Kasumi-1 (cell line): ENCODE results near the gene FBXO44.

Experiments
- DNase-seq, 2 experiments: peaks; one replicate each; lab custom pipeline; 2025; lab: John Stamatoyannopoulos, UW

Gene FBXO44

GRCh38 chr1:11690397-11691301 lies 36.0 kb downstream of the FBXO44 start:
- DNase-seq: no peak

GRCh38 chr1:11691302-11691914 lies 36.7 kb downstream of the FBXO44 start, which contains the start of gene DRAXIN:
Gene DRAXIN, plus strand, starts transcription at chr1:11691710. Its CDS starts 14,549 bp downstream, at chr1:11706259.
- DNase-seq: no peak

GRCh38 chr1:11691928-11692711 lies 37.4 kb downstream of the FBXO44 start:
- DNase-seq: no peak

DNA sequence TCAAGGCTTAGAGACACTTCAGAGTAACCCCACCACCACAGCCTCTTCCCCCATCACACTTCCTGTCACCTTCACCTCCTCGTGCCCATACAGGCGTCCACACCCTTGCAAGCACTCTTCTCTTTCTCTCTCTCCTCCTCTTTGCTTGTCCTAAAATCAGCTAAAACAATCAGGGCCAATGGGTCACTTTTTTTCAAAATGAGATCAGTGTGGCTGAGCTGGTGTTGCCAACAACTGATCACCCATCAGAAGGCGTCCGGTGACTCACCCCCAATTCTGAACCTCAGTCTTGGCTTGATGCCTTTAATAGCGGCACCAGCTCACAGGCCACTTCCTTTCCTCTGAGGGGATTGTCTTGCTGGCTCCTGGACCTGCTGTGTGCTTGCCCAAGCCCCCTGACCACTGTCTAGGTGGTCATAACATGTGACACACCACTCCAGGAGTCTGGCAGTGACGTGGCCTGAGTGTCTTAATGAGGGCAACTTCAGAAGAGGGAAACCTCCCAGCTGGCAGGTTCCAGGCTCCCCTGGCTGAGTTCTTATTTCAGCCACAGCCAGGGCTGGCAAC lies 38.4 kb downstream of the FBXO44 start:
- DNase-seq: peak; percentile 63 to 71

GRCh38 chr1:11693917-11694316 lies 39.2 kb downstream of the FBXO44 start:
- DNase-seq: no peak

DNA sequence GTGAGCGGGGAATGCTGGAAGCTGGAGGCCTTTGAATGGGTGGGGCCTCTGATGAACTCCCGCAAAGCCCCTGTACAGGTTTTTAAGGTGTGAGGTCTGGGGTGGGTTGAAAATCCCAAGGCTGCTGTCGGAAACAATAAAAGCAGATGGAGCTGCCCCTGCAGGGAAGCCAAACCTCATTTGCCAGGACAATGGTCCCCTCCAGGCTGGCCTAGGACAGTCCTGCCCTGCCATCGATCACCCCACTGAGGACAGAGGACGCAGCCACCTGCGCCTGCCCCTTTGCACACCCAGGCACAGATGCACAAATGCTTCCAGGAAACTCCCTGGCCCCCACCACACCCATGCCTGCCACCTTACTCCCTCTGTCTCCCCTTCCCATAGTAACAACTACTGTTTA lies 41.2 kb downstream of the FBXO44 start:
- DNase-seq: no peak

- DNase-seq: no peak
Observed at GRCh38 chr1:11697188-11697892, 42.7 kb downstream of the FBXO44 start.

DNA sequence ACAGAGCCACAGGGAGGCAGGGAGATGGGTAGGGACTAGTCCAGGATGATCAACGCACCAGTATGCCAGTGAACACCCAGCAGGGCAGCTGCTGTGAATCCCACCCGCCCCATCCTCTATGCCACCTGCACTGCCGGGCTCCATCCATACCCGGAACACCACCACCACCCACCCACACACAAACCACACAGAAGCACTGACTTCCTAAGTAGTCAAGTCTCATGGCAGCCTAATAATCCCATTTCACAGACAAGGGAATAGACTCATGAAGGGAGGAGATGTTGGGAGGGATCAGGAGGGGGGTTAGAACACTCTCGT lies 43.2 kb downstream of the FBXO44 start:
- no peak for DNase-seq

DNA sequence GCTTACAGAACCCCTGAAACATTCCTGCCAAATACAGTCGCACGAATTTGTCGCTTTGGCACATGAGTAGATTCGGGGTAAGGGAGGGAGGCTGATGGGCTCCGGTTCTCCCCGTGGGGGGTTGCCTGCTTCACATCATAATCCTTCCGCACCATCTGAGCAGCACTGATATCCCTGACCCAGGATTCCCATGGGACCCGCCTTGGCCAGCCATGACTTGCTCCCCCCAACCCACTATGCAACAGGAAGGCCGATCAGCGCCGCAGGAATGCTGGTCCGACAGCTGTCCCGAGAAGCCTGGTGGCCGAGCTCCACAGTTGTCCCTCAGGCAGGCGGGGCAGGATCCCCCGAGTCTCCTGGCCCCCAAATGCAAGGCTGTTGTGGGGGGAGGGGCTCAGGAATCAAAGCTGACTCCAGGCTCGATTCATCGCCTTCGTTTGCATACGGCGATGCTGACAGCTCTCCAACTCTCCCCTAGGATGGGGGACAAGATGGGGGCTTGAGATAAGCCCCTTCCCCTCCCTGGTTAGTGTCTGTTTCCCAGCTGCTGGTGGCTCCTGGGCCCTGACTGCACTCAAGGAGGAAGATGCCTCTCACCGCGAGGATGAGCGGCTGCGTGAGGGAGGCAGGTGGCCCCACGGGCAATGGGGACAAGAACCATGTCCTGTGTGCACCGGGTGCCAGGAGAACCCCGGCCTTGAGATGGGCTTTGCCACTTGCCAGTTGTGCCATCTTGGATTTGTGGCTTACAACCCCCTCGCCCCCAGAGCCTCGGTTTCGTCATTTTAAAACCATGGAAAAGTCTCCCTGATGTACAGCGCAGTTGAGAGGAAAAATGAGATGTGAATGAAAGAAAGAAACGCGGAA lies 46.2 kb downstream of the FBXO44 start:
- no peak for DNase-seq

DNA sequence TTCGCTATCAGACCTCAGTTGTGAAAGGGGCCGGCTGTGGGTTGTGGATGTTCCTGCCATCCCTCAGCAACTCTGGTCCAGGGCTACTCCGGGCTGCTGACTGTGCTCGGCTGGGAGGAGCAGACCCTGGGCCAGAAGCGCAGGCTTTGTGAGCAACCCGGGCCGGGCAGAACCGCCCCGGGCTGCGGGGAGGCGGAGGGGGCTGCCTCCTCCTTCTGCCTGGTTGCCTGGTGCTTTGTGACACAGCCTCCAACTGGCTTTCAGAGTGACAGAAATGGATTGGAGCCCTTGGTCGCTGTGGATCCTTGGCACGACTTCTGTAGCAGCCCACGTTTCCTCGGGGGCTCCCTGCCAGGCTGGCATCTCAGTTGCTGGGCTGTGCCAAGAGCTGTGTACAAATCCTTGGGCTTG lies 46.9 kb downstream of the FBXO44 start:
- no peak for DNase-seq

GRCh38 chr1:11701981-11702803 lies 47.5 kb downstream of the FBXO44 start:
- no peak for DNase-seq

DNA sequence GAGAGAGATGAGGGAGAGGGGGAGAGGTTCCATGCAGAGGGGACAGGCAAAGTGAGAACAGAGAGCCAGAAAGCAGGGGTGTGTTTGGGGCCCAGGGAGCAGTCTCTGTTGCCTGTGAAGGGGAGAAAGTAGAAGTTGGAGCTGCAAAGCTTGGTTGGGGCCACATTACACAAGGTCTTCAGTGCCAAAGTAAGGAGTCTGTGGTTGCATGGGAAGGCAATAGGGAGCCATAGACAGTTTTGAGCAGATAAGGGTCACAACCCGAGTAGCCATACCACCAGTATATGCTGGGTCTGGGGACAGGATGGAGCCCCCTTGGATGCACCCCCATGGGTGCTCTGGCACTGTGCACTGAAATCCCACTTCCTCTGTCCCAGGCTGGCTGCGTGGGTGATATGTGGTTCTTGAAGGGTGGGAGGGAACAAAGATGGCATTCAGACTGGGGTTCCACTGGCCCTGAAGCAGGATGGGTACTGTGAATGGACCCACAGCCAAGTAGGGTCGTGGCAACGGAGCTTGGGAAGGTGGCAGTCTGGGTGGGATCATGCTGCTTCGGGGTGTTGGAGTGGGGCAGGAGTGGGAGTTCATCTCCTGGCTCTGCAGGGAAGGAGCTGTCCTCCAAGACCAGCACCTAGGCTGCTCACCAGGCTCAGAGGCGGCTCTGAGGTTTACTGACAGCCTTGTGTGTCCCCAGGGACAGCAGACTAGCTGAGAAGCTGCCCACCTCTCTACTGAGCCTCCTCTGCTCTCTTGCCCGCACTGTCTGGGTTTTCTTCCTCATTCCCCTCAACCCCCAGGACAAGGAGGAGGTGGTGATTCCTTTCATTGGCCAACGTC lies 48.9 kb downstream of the FBXO44 start:
- no peak for DNase-seq

DNA sequence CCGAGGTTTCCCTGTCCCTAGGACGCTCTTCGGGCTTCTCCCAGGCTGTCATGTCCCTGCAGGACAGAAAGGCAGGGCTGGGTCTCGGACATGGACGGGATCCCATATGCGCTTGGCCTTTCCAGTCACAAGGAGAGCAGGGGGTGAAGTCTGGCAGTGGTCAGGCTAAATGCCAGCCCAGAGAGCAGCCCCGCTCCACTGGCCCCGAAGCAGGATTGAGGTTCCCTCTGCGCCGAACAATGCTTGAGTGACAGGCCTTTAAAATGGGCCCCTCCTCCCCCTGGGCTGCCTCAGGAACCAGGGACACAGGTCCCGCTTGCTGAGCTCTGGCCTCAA lies 49.5 kb downstream of the FBXO44 start:
- DNase-seq: no peak

GRCh38 chr1:11704691-11705475 lies 50.2 kb downstream of the FBXO44 start:
- no peak for DNase-seq

- no peak for DNase-seq
Observed at GRCh38 chr1:11705596-11705995, 50.9 kb downstream of the FBXO44 start.

GRCh38 chr1:11706292-11706691 lies 51.6 kb downstream of the FBXO44 start:
- DNase-seq: no peak

GRCh38 chr1:11707621-11708276 lies 53.1 kb downstream of the FBXO44 start:
- DNase-seq: peak in 1 of 2 experiments; percentile 3
